PC-9 (cell line): ENCODE data around the gene MALRD1.

ENCODE experiments used
- EZH2 ChIP-seq: fragments of 200-600 bp; sonication (generic); IDR thresholded peaks from 2 replicates; pipeline ENCODE4 v1.8.0; 2017; ENCODE audit warnings: antibody characterized with exemption, low read depth
- TF ChIP-seq, protein P1 (sequence below): fragments of 200-600 bp; sonication (generic); conservative IDR thresholded peaks from 2 replicates; pipeline ENCODE4 v1.6.1; 2017; ENCODE audit warnings: mixed run types, antibody characterized with exemption, mild to moderate bottlenecking, moderate library complexity

DNA sequence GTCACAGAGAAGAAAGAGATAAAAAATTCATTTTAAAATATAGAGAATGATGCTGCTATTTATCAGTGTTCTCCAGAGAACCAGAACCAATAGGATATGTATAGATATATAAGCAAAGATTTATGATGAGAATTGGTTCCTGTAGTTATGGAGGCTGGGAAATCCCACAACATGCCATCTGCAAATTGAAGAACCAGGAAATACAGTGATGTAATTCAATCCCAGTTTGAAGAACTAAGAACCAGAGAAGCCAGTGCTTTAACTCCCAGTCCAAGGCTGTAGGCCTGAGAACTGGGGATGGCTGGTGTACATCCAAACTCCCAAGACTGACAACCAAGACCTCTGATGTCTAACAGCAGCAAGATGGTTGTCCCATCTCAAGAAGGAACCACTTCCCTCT, 574.7 kb downstream of the MALRD1 start:
- TF ChIP-seq, protein P1, sequence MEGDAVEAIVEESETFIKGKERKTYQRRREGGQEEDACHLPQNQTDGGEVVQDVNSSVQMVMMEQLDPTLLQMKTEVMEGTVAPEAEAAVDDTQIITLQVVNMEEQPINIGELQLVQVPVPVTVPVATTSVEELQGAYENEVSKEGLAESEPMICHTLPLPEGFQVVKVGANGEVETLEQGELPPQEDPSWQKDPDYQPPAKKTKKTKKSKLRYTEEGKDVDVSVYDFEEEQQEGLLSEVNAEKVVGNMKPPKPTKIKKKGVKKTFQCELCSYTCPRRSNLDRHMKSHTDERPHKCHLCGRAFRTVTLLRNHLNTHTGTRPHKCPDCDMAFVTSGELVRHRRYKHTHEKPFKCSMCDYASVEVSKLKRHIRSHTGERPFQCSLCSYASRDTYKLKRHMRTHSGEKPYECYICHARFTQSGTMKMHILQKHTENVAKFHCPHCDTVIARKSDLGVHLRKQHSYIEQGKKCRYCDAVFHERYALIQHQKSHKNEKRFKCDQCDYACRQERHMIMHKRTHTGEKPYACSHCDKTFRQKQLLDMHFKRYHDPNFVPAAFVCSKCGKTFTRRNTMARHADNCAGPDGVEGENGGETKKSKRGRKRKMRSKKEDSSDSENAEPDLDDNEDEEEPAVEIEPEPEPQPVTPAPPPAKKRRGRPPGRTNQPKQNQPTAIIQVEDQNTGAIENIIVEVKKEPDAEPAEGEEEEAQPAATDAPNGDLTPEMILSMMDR: no peak
- TF ChIP-seq EZH2: no peak
